CD4-positive, alpha-beta T cell treated with Interferon alpha-2 for 1 hour (primary cell): ENCODE data around the gene IPMK.

Source experiments
- DNase-seq, 2 donors: peaks; one replicate each; pipeline ENCODE4 v3.0.0-alpha.2; 2020 to 2022

IPMK gene

GRCh38 chr10:58267713-58268453 lies at the start of gene IPMK:
Gene IPMK (minus strand): TSS chr10:58267894. CDS start chr10:58267611, 283 bp downstream.
- peak; percentile 96 to 97 for DNase-seq

GRCh38 chr10:58316874-58317273 lies 49.2 kb upstream of the IPMK start:
- DNase-seq: no peak

GRCh38 chr10:58311026-58311425 lies 43.3 kb upstream of the IPMK start:
- no peak for DNase-seq

GRCh38 chr10:58307676-58308075 lies 40.0 kb upstream of the IPMK start:
- no peak for DNase-seq

GRCh38 chr10:58305821-58306220 lies 38.1 kb upstream of the IPMK start:
- no peak for DNase-seq

- DNase-seq: no peak
Observed at GRCh38 chr10:58304099-58304633, 36.5 kb upstream of the IPMK start.

- no peak for DNase-seq
Observed at GRCh38 chr10:58302254-58302653, 34.6 kb upstream of the IPMK start.

GRCh38 chr10:58300676-58301075 lies 33.0 kb upstream of the IPMK start:
- no peak for DNase-seq

GRCh38 chr10:58299580-58299979 lies 31.9 kb upstream of the IPMK start:
- peak; percentile 54 to 58 for DNase-seq

- no peak for DNase-seq
Observed at GRCh38 chr10:58293989-58294388, 26.3 kb upstream of the IPMK start.

GRCh38 chr10:58291538-58292174 lies 24.0 kb upstream of the IPMK start:
- DNase-seq: peak; percentile 20 to 62

- DNase-seq: peak; percentile 41 to 60
Observed at GRCh38 chr10:58282615-58283014, 14.9 kb upstream of the IPMK start.

- no peak for DNase-seq
Observed at GRCh38 chr10:58281092-58281752, 13.5 kb upstream of the IPMK start.

GRCh38 chr10:58280477-58280876 lies 12.8 kb upstream of the IPMK start:
- DNase-seq: no peak

- DNase-seq: no peak
Observed at GRCh38 chr10:58278962-58279307, 11.2 kb upstream of the IPMK start.

- DNase-seq: no peak
Observed at GRCh38 chr10:58278274-58278961, 10.7 kb upstream of the IPMK start.

GRCh38 chr10:58275908-58276307 lies 8.2 kb upstream of the IPMK start:
- no peak for DNase-seq

GRCh38 chr10:58275261-58275660 lies 7.6 kb upstream of the IPMK start:
- no peak for DNase-seq

- peak in 1 of 2 donors; percentile 17 for DNase-seq
Observed at GRCh38 chr10:58269782-58270290, 2.1 kb upstream of the IPMK start.

GRCh38 chr10:58268946-58269781 lies 1.5 kb upstream of the IPMK start, which contains the start of gene CISD1:
Gene CISD1 (plus strand): TSS chr10:58269162. CDS start chr10:58269274, 112 bp downstream.
- DNase-seq: peak; percentile 97 to 98

- no peak for DNase-seq
Observed at GRCh38 chr10:58268454-58268945, 806 bp upstream of the IPMK start.
